Fibroblast of the aortic adventitia (primary cell): ENCODE results near the gene IMPACT. TPM values are rescaled to one million over a fixed set of nuclear protein-coding genes. Genes with fewer than 3 reads are reported as not detected.

Source experiments
- DNase-seq: peaks from one replicate; pipeline ENCODE4 v3.0.0-alpha.2; 2010; ENCODE audit warnings: low read depth
- H3K4me3 ChIP-seq: 2 replicates; pipeline ENCODE4 v1.5.1; 2011; ENCODE audit warnings: low read depth, mild to moderate bottlenecking, control low read depth, low read length, moderate library complexity
- CTCF ChIP-seq: IDR thresholded peaks from 2 replicates; pipeline ENCODE4 v1.5.1; 2011; ENCODE audit warnings: mild to moderate bottlenecking, low read length, control low read depth, inconsistent platforms; ENCODE audit not compliant: insufficient read depth
- total RNA-seq: library from RNA; depleted of rRNA; stranded (reverse); fragments of >200 nt; gene quantifications from 2 replicates; pipeline ENCODE4 v1.2.3, GENCODE V29; 2012; ENCODE audit warnings: low replicate concordance

The IMPACT gene
- total RNA-seq, 1 donor, result 48.3 TPM

GRCh38 chr18:24459772-24460171 is 33.3 kb downstream of the IMPACT start:
- H3K4me3 ChIP-seq, result no peak overlapping the region
- DNase-seq, result no peak

DNA sequence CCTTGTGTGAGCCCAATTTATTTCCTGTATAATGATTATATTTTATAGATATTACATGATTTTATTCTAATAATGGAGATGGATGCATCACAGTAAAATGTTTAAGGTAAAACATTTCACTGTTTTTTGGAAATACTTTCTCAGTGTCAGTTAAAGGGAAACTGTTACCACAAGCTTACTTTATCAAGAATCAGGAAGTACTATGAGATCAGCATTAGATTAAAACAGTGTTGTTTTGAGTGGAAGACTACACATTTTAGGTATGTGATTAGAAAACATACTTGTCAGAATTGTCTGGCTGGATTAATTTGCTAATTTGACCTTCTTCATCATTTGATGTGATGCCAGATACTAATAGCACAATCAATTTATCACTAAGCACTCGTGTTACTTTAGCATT is 33.9 kb downstream of the IMPACT start, which contains the start of gene HRH4:
Gene HRH4 (plus strand): TSS at position 250 of the 400 bp plus-strand sequence. CDS start 92 bp downstream, at position 342.
- TF ChIP-seq CTCF, result no peak
- no peak for DNase-seq
- H3K4me3 ChIP-seq, result no peak within 1 kb of the TSS

More at GRCh38 chr18:24459772-24460171, 33.3 kb downstream of the IMPACT start:
- TF ChIP-seq CTCF, result no peak

DNA sequence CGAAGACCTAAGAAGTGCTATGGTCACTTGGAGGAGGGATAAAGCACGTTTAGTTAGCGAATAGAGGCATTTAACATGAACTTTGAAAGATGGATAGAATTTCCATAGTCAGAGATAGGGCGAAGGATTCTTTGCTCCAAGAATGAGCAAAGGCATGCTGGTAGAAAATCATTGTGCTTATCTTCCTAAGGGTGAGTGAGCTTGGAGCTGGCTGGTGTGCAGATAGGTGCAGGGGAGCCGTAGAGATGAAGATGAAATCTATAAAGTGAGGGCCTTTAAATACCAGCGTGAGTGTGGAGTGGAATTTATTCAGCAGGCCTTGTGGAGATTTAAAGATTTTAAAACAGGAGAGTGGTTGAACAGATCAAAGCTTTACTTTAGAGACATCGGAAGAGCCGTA is 35.5 kb downstream of the IMPACT start:
- TF ChIP-seq CTCF, result no peak
- DNase-seq, result no peak

DNA sequence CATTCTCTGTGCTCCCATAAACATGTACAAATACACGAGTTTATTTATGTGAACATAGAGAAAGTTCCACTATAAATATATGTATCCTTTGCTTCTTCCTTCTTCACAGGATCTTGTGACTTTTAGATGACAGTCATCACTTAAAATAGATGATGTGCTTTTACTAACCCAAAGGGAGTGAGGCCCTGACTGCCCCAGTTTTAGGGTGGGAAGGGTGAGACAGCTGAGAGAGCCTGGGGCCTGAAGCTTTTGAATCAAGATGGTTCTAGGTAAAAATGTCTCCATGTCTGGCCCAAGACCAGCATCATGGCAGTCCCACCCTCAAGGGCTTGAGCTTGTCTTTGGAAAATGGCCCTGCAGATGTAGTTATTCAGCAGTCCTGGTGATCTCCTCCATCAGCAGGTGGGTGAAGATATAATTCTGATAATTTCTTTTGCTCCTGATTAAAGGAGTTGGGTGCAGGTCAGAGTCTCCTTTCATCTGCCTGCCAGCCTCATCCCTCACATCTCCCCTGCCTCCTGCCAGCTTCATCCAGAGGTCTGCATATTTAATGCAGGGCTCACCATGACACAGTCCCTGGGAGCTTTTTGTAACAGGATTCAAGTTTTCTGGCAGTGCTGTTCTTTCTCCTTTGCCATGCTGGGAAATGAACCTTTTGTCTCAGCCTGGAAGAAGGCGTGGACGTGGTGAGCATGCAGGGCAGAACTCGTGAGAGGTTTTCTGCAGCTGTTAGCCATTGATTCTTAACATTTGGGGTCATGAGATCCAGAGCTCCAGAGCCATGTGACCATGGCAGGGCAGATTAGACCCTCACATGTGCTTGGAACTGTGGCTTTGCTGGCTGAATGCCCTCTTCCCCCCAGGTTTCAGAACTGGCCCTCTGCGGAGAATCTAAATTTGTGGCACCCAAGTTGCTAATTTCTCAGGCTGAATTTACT is 36.6 kb downstream of the IMPACT start:
- H3K4me3 ChIP-seq, result no peak overlapping the region
- TF ChIP-seq CTCF, result no peak
- no peak for DNase-seq

More for the DNA sequence above, 35.5 kb downstream of the IMPACT start:
- no peak overlapping the region for H3K4me3 ChIP-seq

DNA sequence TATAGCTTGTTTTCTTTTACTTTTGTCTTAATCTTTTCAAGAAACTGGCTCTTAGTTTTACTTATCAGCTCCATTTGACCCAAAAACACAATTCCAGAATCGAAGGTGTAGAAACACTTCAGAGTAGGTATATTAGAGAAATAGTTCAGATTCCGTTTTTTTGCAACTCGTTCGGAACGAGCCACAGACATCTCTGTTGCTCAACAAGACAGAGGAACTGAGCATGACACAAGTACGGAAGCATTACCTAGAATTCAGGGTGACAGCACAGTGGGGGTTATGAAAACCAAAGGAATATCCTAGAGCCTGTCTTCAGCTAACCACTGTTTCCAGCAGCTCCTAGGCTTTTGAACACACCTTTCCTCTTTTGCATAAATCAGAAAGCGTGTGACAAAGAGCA is 39.0 kb downstream of the IMPACT start:
- no peak for TF ChIP-seq CTCF
- no peak for DNase-seq
- no peak overlapping the region for H3K4me3 ChIP-seq

- no peak for DNase-seq
- no peak for TF ChIP-seq CTCF
- no peak overlapping the region for H3K4me3 ChIP-seq
Measured at GRCh38 chr18:24466771-24467170, 40.3 kb downstream of the IMPACT start.
